ENCODE data around the gene TRAF2.

GRCh38 chr9:136936645-136937170 is 50.4 kb downstream of the TRAF2 start:
- TF ChIP-seq POLR2A (IDR thresholded peaks at IDR 0.05; ENCODE audit: low read depth, low read length) (no peak), TAF1 (IDR thresholded peaks at IDR 0.05; ENCODE audit: borderline replicate concordance, low read depth, low read length) (no peak), POLR2AphosphoS5 (IDR thresholded peaks at IDR 0.05; ENCODE audit: low read depth, low read length) (no peak)

Data from GM12892 (cell line).